HEK293T (cell line): ENCODE measurements around the gene ITPRIP.

Experiments used
- CTCF ChIA-PET: fragments of 350-600 bp; formaldehyde crosslinking; extraction: SDS; loops from one replicate; lab custom pipeline; 2021; ENCODE audit warnings: antibody characterized with exemption, inconsistent platforms; lab: Yijun Ruan, JAX
- POLR2A ChIA-PET: fragments of 350-600 bp; formaldehyde crosslinking; extraction: SDS; loops from one replicate; lab custom pipeline; 2020; ENCODE audit warnings: antibody characterized with exemption, inconsistent platforms; lab: Yijun Ruan, JAX
- DNase-seq: peaks from one replicate; pipeline ENCODE4 v3.0.0; 2012; ENCODE audit warnings: mixed read lengths; ENCODE audit errors: extremely low spot score
- ARNT ChIP-seq: fragments of 450-650 bp; IDR thresholded peaks from 2 replicates; pipeline ENCODE4 v1.6.1; 2017; ENCODE audit warnings: mild to moderate bottlenecking
- BHLHE40 ChIP-seq: fragments of 450-650 bp; IDR thresholded peaks from 2 replicates; pipeline ENCODE4 v1.6.1; 2016; ENCODE audit warnings: mild to moderate bottlenecking, moderate library complexity, borderline replicate concordance
- CTBP1 ChIP-seq: fragments of 450-650 bp; IDR thresholded peaks from 2 replicates; pipeline ENCODE4 v1.6.1; 2016; ENCODE audit warnings: borderline replicate concordance
- ELF4 ChIP-seq: fragments of 450-650 bp; IDR thresholded peaks from 2 replicates; pipeline ENCODE4 v1.6.1; 2017; ENCODE audit warnings: antibody characterized with exemption
- FOXA1 ChIP-seq: fragments of 450-650 bp; IDR thresholded peaks from 2 replicates; pipeline ENCODE4 v1.6.1; 2016; ENCODE audit warnings: mild to moderate bottlenecking
- FOXK2 ChIP-seq: fragments of 450-650 bp; IDR thresholded peaks from 2 replicates; pipeline ENCODE4 v1.6.1; 2016; ENCODE audit warnings: mild to moderate bottlenecking
- FOXM1 ChIP-seq: fragments of 450-650 bp; IDR thresholded peaks from 2 replicates; pipeline ENCODE4 v1.6.1; 2017; ENCODE audit warnings: mild to moderate bottlenecking, borderline replicate concordance
- HDGF ChIP-seq: fragments of 450-650 bp; IDR thresholded peaks from 2 replicates; pipeline ENCODE4 v1.6.1; 2017; ENCODE audit warnings: antibody characterized with exemption, borderline replicate concordance
- L3MBTL2 ChIP-seq: fragments of 450-650 bp; conservative IDR thresholded peaks from 2 replicates; pipeline ENCODE4 v1.6.1; 2016; ENCODE audit warnings: mild to moderate bottlenecking
- LEF1 ChIP-seq: fragments of 450-650 bp; IDR thresholded peaks from 2 replicates; pipeline ENCODE4 v1.6.1; 2017; ENCODE audit warnings: mild to moderate bottlenecking, borderline replicate concordance
- NFRKB ChIP-seq: fragments of 450-650 bp; IDR thresholded peaks from 2 replicates; pipeline ENCODE4 v1.6.1; 2016; ENCODE audit warnings: mild to moderate bottlenecking, moderate library complexity
- PKNOX1 ChIP-seq: fragments of 450-650 bp; IDR thresholded peaks from 2 replicates; pipeline ENCODE4 v1.6.1; 2016
- SP1 ChIP-seq: fragments of 450-650 bp; IDR thresholded peaks from 2 replicates; pipeline ENCODE4 v1.6.1; 2017
- SUZ12 ChIP-seq: fragments of 450-650 bp; IDR thresholded peaks from 2 replicates; pipeline ENCODE4 v1.6.1; 2016; ENCODE audit warnings: mild to moderate bottlenecking
- TARDBP ChIP-seq: fragments of 450-650 bp; IDR thresholded peaks from 2 replicates; pipeline ENCODE4 v1.6.1; 2016
- ZNF384 ChIP-seq: fragments of 450-650 bp; IDR thresholded peaks from 2 replicates; pipeline ENCODE4 v1.6.1; 2016

The ITPRIP gene

GRCh38 chr10:104329735-104330134, 8.5 kb downstream of the ITPRIP start:
- TF ChIP-seq FOXK2 (no peak), FOXM1 (no peak), ARNT (no peak), FOXA1 (no peak), LEF1 (no peak), PKNOX1 (no peak), NFRKB (no peak)
- CTCF ChIA-PET: interaction anchor here (1.3 to 1.4 kb wide), 2 partner anchors 24 to 38 kb away, joined by 4 to 7 read pairs; no protein-coding TSS in a partner anchor
- DNase-seq: no peak
- POLR2A ChIA-PET: interaction anchor here (0.8 to 0.9 kb wide), 2 partner anchors 8 to 55 kb away, joined by 3 read pairs; partner anchors contain the start of gene ITPRIP

- peak; percentile 37 for DNase-seq
- CTCF ChIA-PET: interaction anchor here (0.6 to 1.5 kb wide), 4 partner anchors 21 to 479 kb away, joined by 3 to 7 read pairs (median 4); no protein-coding TSS in a partner anchor
- peak; percentile 19; the same call in 1 of the 2 replicates for TF ChIP-seq PKNOX1
- no peak for TF ChIP-seq L3MBTL2
- TF ChIP-seq SP1: no peak
- POLR2A ChIA-PET: interaction anchor here (0.8 to 0.9 kb wide), 2 partner anchors 9 to 54 kb away, joined by 3 read pairs; partner anchors contain the start of gene ITPRIP
These were observed 9.2 kb downstream of the ITPRIP start for GRCh38 chr10:104328896-104329710.

GRCh38 chr10:104328646-104328895, 9.7 kb downstream of the ITPRIP start:
- ChIA-PET POLR2A (no interaction called here), CTCF (interaction anchor here (0.6 to 1.5 kb wide), 2 partner anchors 22 to 478 kb away, joined by 3 to 4 read pairs; no protein-coding TSS in a partner anchor)
- no peak for DNase-seq
- TF ChIP-seq SUZ12 (no peak), ARNT (no peak), NFRKB (no peak), ZNF384 (no peak), PKNOX1 (no peak), ELF4 (no peak), FOXK2 (no peak), HDGF (no peak), SP1 (no peak), FOXM1 (no peak), BHLHE40 (no peak), CTBP1 (no peak), L3MBTL2 (no peak), TARDBP (no peak), LEF1 (no peak)

GRCh38 chr10:104327745-104328645, 10.3 kb downstream of the ITPRIP start:
- TF ChIP-seq FOXM1: no peak
- no peak for TF ChIP-seq ELF4
- no peak for TF ChIP-seq TARDBP
- TF ChIP-seq PKNOX1: no peak
- no peak for TF ChIP-seq FOXK2
- no peak for TF ChIP-seq FOXA1
- TF ChIP-seq LEF1: no peak
- TF ChIP-seq L3MBTL2: no peak
- no peak for TF ChIP-seq BHLHE40
- TF ChIP-seq SUZ12: no peak
- ChIA-PET CTCF (interaction anchor here (0.6 to 1.5 kb wide), 2 partner anchors 22 to 477 kb away, joined by 3 to 4 read pairs; no protein-coding TSS in a partner anchor), POLR2A (interaction anchor here (1.2 kb wide), 1 partner anchor 10 kb away, joined by 3 read pairs; the partner anchor contains the start of gene ITPRIP)
- no peak for DNase-seq

GRCh38 chr10:104326991-104327610, 11.2 kb downstream of the ITPRIP start:
- ChIA-PET POLR2A (interaction anchor here (1.2 kb wide), 1 partner anchor 11 kb away, joined by 3 read pairs; the partner anchor contains the start of gene ITPRIP), CTCF (no interaction called here)

More at GRCh38 chr10:104326991-104327610, 11.2 kb downstream of the ITPRIP start:
- TF ChIP-seq LEF1 (no peak), NFRKB (no peak), HDGF (no peak), PKNOX1 (no peak), ELF4 (no peak), TARDBP (no peak), FOXM1 (no peak)
- no peak for DNase-seq
